Natural killer cell (primary cell): Measurements from ENCODE around the gene TMEM135. TPM values are rescaled to one million over a fixed set of nuclear protein-coding genes. Genes with fewer than 3 reads are reported as not detected.
"Not testable (repeated sequence)": the region's sequence is repeated elsewhere in the genome, so short reads cannot be mapped to it uniquely, and the experiment has no call there.

Experiments used
- ATAC-seq, 3 donors: fragments of 150-1000 bp in 2 of 3; fragments of 200-7000 bp in 1 of 3; cut with Tn5 transposase; 1 replicate in 1 of 3; 2 replicates in 2 of 3; pipeline ENCODE4 v1.10.0; 2021; ENCODE audit warnings: mild to moderate bottlenecking in 2 of 3, moderate library complexity in 2 of 3
- DNase-seq, 2 donors: peaks; one replicate each; pipeline versions ENCODE4 v3.0.0 to v3.0.0-alpha.2; 2013 to 2021; ENCODE audit warnings: mixed read lengths in 1 of 2
- H3K27ac ChIP-seq: one replicate; pipeline ENCODE4 v1.5.1; 2013; ENCODE audit warnings: mild to moderate bottlenecking, low read length
- H3K27me3 ChIP-seq: one replicate; pipeline ENCODE4 v1.6.1; 2013; ENCODE audit warnings: low read length; ENCODE audit not compliant: control insufficient read depth, insufficient read depth
- H3K36me3 ChIP-seq: one replicate; pipeline ENCODE4 v1.6.1; 2013; ENCODE audit warnings: low read length; ENCODE audit not compliant: control insufficient read depth, insufficient read depth
- H3K4me1 ChIP-seq: one replicate; pipeline ENCODE4 v1.6.1; 2013; ENCODE audit warnings: low read length; ENCODE audit not compliant: control insufficient read depth, insufficient read depth
- H3K4me3 ChIP-seq: one replicate; pipeline ENCODE4 v1.5.1; 2013; ENCODE audit warnings: low read length
- H3K9me3 ChIP-seq: one replicate; pipeline ENCODE4 v1.6.1; 2013; ENCODE audit warnings: low read length; ENCODE audit not compliant: control insufficient read depth, insufficient read depth
- H3K27ac Mint-ChIP-seq, 2 donors: one replicate each; pipeline ENCODE4 v1.8.0; 2022; ENCODE audit warnings: mild to moderate bottlenecking in 2 of 2, mixed read lengths in 2 of 2, moderate library complexity in 1 of 2
- H3K27me3 Mint-ChIP-seq, 2 donors: one replicate each; pipeline ENCODE4 v1.8.0; 2022; ENCODE audit warnings: low read depth in 2 of 2, mixed read lengths in 2 of 2
- H3K36me3 Mint-ChIP-seq: one replicate; pipeline ENCODE4 v1.8.0; 2022; ENCODE audit warnings: mixed read lengths
- H3K4me1 Mint-ChIP-seq, 2 donors: one replicate each; pipeline ENCODE4 v1.8.0; 2022; ENCODE audit warnings: mixed read lengths in 2 of 2
- H3K4me3 Mint-ChIP-seq: one replicate; pipeline ENCODE4 v1.8.0; 2022; ENCODE audit warnings: mild to moderate bottlenecking, moderate library complexity, mixed read lengths
- H3K9me3 Mint-ChIP-seq, 2 donors: one replicate each; pipeline ENCODE4 v1.8.0; 2022; ENCODE audit warnings: mixed read lengths in 2 of 2
- WGBS: methylation state at CpG from one replicate; pipeline ENCODE4 v1.1.7; 2013; ENCODE audit warnings: missing lambda C conversion rate; ENCODE audit not compliant: insufficient coverage; 5-methylcytosine and 5-hydroxymethylcytosine counted together
- intact Hi-C: fragments of 100-400 bp; cut with micrococcal nuclease; formaldehyde crosslinking; loops from one replicate; pipeline ENCODE4 v1.14.2; 2022
- total RNA-seq, 4 donors: library from RNA; stranded (reverse); fragments of 120-200 nt in 1 of 4; gene quantifications; one replicate each; pipeline versions ENCODE4 v1.2.3 to v1.2.4, GENCODE V29; 2013 to 2022
- TF ChIP-seq, protein P1 (sequence below): fragments of 200-600 bp; IDR thresholded peaks from one replicate; pipeline ENCODE4 v1.8.0; 2022; ENCODE audit warnings: antibody characterized with exemption

TMEM135 gene
- total RNA-seq, 3 donors from 2014 or later (not counting 1 experiment from before 2014, with no cell fraction given), result 18.8 to 42.0 (median 36.1) TPM

DNA sequence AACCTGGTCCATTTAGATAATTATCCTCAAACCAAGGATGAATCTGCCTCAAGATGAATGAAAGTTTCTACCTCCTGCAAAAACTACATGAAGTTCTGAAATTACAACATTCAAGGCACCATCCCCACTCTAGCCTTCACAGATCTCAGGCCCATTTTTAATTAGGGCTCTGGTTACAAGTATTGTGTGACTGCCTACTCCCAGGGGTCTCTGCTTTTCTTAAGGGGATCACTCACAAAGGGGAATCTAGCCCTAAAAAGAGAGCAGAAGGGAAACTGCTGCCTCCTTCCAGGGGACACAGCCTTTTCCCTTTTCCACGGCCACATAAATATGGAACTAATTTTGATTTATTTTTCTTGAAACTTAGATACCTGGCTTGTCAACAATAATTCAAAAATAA lies 17.4 kb upstream of the TMEM135 start:
- Histone ChIP-seq H3K36me3 (no peaks in the 10 kb centered on the region), H3K27ac (no peak overlapping the region), H3K4me1 (no peaks in the 10 kb centered on the region), H3K27me3 (no peaks in the 10 kb centered on the region), H3K9me3 (no peaks in the 10 kb centered on the region), H3K4me3 (no peak overlapping the region)
- WGBS, result no CpG with 5 or more reads among the region's 1 CpG
- H3K27me3 Mint-ChIP-seq, result peaks cover 8 to 19% of the 10 kb centered on the region in 2 donors
- ATAC-seq, result no peak
- no peak for DNase-seq
- H3K4me1 Mint-ChIP-seq, result peaks cover 6 to 7% of the 10 kb centered on the region in 2 donors
- no peaks in the 10 kb centered on the region for H3K36me3 Mint-ChIP-seq
- TF ChIP-seq, protein P1, sequence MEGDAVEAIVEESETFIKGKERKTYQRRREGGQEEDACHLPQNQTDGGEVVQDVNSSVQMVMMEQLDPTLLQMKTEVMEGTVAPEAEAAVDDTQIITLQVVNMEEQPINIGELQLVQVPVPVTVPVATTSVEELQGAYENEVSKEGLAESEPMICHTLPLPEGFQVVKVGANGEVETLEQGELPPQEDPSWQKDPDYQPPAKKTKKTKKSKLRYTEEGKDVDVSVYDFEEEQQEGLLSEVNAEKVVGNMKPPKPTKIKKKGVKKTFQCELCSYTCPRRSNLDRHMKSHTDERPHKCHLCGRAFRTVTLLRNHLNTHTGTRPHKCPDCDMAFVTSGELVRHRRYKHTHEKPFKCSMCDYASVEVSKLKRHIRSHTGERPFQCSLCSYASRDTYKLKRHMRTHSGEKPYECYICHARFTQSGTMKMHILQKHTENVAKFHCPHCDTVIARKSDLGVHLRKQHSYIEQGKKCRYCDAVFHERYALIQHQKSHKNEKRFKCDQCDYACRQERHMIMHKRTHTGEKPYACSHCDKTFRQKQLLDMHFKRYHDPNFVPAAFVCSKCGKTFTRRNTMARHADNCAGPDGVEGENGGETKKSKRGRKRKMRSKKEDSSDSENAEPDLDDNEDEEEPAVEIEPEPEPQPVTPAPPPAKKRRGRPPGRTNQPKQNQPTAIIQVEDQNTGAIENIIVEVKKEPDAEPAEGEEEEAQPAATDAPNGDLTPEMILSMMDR, result no peak
- no peak overlapping the region for H3K27ac Mint-ChIP-seq
- no peaks in the 10 kb centered on the region for H3K9me3 Mint-ChIP-seq
- H3K4me3 Mint-ChIP-seq, result no peak overlapping the region
- intact Hi-C loops, result no loop called here

DNA sequence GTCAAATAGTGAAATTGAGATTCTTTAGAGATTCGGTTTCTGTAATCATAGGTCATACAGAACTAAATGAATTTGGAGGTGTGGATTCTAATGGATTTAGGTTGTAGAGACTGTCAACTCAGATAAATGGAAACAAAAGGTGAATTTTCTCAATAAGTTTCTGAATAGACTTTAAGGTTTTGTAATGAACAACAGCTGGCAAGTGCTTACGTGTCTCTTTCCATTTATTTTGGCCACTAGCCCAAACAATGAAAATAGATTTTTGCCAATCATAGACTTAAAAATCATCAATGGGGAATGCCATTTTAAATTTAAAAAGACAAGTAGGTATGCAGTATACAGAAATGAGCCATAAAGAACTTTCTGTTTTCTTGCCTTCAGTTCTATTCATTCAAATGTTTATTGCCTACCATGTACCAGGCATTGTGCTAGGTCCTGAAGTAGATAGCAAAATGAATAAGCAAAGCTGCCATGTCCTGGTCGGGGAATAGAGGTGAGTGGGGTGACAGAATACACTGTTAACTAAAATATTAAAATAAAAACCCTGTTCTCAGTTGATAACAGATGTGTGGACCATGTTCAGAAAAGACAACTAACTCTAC lies 16.9 kb upstream of the TMEM135 start:
- H3K4me1 Mint-ChIP-seq, result peaks cover 6 to 7% of the 10 kb centered on the region in 2 donors
- H3K27me3 Mint-ChIP-seq, result peaks cover 13 to 20% of the 10 kb centered on the region in 2 donors
- no peaks in the 10 kb centered on the region for H3K36me3 ChIP-seq
- ATAC-seq, result no peak
- TF ChIP-seq, protein P1, result no peak
- intact Hi-C loops, result no loop called here
- H3K36me3 Mint-ChIP-seq, result no peaks in the 10 kb centered on the region
- H3K27me3 ChIP-seq, result no peaks in the 10 kb centered on the region
- no peaks in the 10 kb centered on the region for H3K4me1 ChIP-seq
- H3K27ac ChIP-seq, result no peak overlapping the region
- DNase-seq, result no peak
- no peaks in the 10 kb centered on the region for H3K9me3 Mint-ChIP-seq
- no peak overlapping the region for H3K4me3 ChIP-seq
- no peak overlapping the region for H3K27ac Mint-ChIP-seq
- no peaks in the 10 kb centered on the region for H3K9me3 ChIP-seq
- 100% methylated on average over 2 of the region's 3 CpGs for WGBS
- H3K4me3 Mint-ChIP-seq, result no peak overlapping the region

DNA sequence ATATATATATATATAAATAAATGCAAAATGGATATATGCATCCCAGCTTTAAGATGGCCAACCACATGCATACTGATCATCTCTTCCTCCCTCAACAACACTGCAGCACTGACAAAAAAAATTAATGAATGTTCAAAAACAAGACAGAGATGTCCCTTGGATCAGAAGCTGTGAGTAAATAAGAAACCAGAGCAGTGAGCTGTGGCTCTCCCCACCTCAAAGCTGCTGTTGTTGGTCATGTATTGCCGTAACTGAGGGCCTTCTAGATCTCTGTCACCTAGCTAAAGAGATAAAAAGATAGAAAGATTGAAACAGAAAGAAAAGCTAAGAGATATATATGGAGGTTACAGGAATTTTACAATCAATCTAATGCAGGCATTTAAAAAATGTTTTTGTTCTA lies 15.5 kb upstream of the TMEM135 start:
- no peaks in the 10 kb centered on the region for H3K4me1 ChIP-seq
- intact Hi-C loops, result no loop called here
- H3K27me3 ChIP-seq, result no peaks in the 10 kb centered on the region
- no peaks in the 10 kb centered on the region for H3K9me3 ChIP-seq
- H3K9me3 Mint-ChIP-seq, result no peaks in the 10 kb centered on the region
- peaks cover 6 to 7% of the 10 kb centered on the region in 2 donors for H3K4me1 Mint-ChIP-seq
- H3K27ac ChIP-seq, result no peak overlapping the region
- H3K4me3 Mint-ChIP-seq, result no peak overlapping the region
- H3K36me3 ChIP-seq, result no peaks in the 10 kb centered on the region
- TF ChIP-seq, protein P1, result no peak
- no peaks in the 10 kb centered on the region for H3K36me3 Mint-ChIP-seq
- whole genome bisulfite sequencing, result 43% methylated on average over 1 of the region's 1 CpG
- peaks cover 17 to 30% of the 10 kb centered on the region in 2 donors for H3K27me3 Mint-ChIP-seq
- ATAC-seq (no peak), DNase-seq (no peak)
- no peak overlapping the region for H3K4me3 ChIP-seq
- no peak overlapping the region for H3K27ac Mint-ChIP-seq

DNA sequence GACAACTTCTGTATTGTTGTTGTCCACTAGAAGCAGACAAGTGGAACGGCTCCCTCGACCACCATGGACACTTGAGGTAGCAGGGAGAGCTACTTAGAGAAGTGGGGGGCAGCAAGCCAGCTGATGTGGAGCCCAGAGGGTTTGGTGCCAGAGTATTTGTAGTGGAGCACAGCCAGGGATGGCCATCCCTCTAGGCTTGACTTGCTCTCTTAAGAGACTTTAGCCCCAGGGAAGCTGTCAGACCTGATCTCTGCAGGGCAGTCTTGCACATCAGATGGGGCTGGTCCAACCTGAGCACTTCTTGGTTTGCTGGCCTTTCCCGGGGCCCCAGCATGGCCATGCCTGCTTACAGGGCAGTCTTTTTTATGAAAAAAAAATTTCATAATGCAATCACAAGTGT lies 15.0 kb upstream of the TMEM135 start:
- ATAC-seq (no peak), DNase-seq (no peak)
- intact Hi-C loops, result no loop called here
- no peaks in the 10 kb centered on the region for H3K4me1 ChIP-seq
- Mint-ChIP-seq H3K27me3 (peaks cover 17 to 30% of the 10 kb centered on the region in 2 donors), H3K4me1 (peaks cover 4 to 5% of the 10 kb centered on the region in 2 donors), H3K36me3 (no peaks in the 10 kb centered on the region), H3K27ac (no peak overlapping the region), H3K9me3 (no peaks in the 10 kb centered on the region), H3K4me3 (no peak overlapping the region)
- H3K27ac ChIP-seq, result no peak overlapping the region
- WGBS, result 95% methylated on average over 3 of the region's 3 CpGs
- H3K27me3 ChIP-seq, result no peaks in the 10 kb centered on the region
- no peaks in the 10 kb centered on the region for H3K9me3 ChIP-seq
- TF ChIP-seq, protein P1, result no peak
- no peaks in the 10 kb centered on the region for H3K36me3 ChIP-seq
- H3K4me3 ChIP-seq, result no peak overlapping the region

DNA sequence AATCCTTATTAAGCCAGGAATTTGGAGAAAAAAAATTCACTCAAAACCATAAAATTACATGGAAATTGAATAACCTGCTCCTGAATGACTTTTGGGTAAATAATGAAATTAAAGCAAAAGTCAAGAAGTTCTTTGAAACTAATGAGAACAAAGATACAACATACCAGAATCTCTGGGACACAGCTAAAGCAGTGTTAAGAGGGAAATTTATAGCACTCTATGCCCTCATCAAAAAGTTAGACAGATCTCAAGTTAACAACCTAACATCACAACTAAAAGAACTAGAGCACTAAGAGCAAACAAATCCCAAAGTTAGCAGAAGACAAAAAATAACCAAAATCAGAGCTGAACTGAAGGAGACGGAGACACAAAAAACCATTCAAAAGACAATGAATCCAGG lies 11.3 kb upstream of the TMEM135 start:
- H3K4me1 Mint-ChIP-seq, H3K27ac ChIP-seq, intact Hi-C loops, ATAC-seq, H3K4me1 ChIP-seq, H3K9me3 ChIP-seq, H3K9me3 Mint-ChIP-seq, H3K27me3 ChIP-seq, H3K4me3 Mint-ChIP-seq, H3K36me3 Mint-ChIP-seq, H3K36me3 ChIP-seq, H3K4me3 ChIP-seq, DNase-seq, H3K27ac Mint-ChIP-seq: not testable (repeated sequence)
- H3K27me3 Mint-ChIP-seq, result peaks cover 17 to 23% of the 10 kb centered on the region in 2 donors
- WGBS, result no CpG with 5 or more reads among the region's 1 CpG
